Activated T-cell treated with anti-CD3 and anti-CD28 coated beads for 24 hours (primary cell): Measurements from ENCODE around the gene SBNO1.
A peak's percentile ranks its signal among the peaks of the same experiment; 100 is the strongest.
"Not testable (repeated sequence)": the region's sequence is repeated elsewhere in the genome, so short reads cannot be mapped to it uniquely, and the experiment has no call there.

ENCODE experiments used
- DNase-seq: peaks from one replicate; pipeline ENCODE4 v3.0.0-alpha.2; 2020; ENCODE audit warnings: low read depth

The SBNO1 gene

DNA sequence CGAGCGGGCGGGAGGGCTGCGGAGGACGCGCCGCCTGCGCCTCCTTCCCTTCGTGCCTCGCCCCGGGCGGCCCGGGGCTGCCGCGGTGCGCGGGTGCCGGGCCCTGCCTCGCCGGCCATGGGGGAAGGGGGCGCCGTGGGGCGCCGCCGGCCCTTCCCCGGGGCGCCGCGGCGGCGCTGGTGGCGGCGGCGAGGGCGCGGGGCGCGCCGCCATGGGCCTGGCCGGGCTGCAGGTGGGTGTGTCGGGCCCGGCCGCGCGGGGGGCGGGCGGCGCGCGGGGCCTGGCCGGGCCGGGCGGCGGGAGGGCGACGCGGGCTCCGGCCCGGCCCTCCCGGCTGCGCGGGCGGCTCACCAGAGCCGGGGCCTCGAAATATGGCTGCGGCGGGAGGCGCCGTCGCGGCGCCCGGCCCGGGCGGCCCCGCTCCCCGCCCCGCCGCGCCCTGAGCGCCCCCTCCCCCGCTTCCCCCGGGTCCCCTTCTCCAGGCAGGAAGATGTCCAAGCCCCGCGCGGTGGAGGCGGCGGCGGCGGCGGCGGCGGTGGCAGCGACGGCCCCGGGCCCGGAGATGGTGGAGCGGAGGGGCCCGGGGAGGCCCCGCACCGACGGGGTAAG lies 24.4 kb upstream of the SBNO1 start:
- DNase-seq: no peak

DNA sequence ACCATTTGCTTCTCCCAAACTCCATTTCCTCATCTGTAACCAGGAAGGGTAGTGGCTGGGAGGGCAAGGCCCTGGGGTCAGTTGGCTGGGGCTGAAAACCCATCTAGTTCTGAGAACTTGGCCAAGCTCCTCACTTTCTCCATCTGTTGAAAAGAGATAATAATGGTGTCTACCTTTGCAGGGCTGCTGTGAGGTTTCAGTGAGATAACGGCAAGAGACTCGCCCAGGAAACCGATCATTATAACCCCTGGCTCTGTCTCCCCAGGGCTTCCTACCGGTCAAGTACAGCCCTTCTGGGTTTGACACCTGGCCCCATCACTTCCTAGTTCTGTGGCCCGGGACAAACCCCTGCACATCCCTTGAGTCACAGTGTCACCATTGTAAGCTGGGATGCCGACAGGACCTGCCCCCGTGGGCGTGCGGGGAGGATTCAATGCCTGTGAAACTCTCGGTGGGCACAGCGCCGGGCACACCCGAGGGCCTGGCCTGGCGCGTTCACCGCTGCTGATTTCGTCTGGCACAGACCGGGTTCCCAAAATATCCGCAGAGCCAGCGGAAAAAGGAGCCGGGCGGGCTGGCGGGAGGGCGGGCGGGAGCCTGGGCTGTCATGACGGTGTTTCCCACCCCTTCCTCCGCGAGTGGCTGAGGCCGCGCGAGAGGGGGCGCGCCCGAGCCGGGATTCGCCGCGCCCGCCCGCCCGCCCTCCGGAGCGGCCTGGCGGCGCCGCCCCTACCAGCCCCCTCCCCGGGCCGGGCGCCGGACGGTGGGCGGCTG lies 23.7 kb upstream of the SBNO1 start:
- peak; percentile 57 for DNase-seq

DNA sequence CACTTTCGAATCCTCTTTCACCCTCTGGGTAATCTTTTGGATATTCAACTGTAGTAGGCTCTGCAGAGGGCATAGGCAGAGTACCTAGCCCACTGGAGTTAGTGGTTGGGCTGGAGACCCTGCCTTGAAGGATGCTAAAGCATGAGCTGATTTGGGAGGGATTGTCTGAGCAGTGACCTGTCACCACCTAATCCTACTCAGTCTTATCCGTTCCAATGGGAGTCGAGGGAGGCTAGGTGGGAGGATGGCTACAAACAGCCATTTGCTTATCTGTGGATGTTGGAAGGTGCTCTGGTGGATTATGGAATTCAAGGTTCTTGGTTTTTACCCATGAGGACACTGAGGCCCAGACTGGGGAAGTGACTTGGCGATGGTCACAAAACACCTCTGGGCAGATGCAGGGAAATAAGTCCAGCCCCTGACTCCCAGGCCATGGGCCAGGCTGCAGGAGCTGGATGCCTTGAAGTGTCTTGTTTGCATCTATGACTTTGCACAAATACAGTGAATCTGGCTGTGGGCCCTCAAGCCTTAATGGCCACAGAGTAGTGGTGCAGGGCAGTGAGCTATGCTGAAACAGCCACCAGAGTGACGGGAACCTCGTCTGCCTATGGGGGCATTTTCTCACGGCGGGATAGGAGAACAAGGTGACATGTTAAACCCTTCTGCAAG lies 23.0 kb upstream of the SBNO1 start:
- no peak for DNase-seq

DNA sequence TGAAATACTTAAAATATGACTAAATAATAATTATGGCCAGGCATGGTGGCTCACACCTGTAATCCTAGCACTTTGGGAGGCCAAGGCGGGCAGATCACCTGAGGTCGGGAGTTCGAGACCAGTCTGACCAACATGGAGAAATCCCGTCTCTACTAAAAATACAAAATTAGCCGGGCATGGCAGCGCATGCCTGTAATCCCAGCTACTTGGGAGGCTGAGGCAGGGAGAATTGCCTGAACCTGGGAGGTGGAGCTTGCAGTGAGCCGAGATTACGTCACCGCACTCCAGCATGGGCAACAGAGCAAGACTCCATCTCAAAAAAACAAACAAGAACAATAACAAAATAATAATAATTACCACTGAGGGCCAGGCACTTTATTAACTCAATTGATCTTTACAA lies 20.9 kb upstream of the SBNO1 start:
- DNase-seq: not testable (repeated sequence)

DNA sequence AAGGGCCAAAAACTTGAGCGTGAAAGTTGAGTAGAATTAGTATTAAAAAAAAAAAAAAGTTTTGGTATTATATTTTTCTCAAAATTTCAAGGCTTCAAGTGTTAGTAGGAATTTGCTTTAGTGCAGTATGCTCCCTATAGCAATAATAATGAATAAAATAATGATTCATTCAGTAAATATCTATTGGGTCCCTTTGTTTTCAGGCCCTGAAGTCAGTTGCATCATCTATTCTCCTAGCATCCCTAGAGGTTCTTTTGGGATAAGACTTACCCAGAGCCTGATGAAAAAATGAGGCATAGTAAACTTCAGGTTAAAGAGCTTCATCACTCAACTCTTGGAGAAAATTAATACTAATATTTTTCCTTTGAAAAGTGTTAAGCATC lies 20.3 kb upstream of the SBNO1 start:
- DNase-seq: no peak

DNA sequence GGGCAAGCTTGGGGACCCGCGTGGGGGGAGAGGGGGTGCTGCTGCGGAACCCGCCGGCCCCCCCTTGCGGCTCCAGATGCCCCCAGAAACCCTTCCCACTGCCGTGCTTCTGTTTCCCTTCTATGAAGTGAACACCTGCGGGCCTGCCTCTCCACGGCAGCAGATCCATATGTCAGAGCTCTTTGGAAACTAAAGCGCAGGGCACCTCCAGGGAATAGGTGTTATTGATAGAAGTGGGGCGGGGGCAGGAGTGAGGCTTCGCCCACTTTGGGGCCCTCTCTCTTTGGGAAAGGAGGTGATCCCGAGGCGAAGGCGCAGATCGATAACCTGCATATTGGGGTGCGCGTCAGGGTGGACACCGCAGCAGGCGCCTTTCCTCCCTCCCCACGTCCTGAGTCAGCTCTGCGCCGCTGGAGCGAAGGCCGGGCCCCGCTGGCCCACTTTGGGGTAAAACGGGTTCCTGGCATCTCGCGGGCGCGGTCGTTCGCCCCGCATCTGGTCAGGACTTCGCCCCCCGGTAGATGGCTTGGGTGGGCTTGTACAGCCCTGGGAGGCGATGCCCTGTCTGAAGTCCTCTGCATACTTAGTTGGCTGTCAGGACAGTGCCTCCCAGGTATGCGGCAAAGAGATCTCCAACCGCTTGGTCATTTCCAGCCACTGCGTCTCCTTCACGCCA lies 19.8 kb upstream of the SBNO1 start:
- DNase-seq: no peak

DNA sequence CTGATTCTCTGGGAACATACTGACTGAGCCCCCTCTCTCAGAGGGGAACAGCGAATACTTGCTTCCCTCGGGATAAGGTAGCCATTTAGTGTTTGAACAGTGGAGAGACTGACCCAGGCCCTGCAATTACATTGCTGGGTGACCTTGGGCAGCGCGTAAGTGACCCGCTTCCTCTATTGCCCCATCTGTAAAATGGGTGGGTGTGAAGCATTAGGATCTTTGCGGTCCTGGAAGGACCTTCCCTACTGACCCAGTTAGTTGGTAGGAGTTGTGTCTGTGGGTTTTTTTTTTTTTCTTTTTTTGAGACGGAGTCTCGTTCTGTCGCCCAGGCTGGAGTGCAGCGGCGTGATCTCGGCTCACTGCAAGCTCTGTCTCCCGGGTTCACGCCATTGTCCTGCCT lies 18.0 kb upstream of the SBNO1 start:
- DNase-seq: no peak

DNA sequence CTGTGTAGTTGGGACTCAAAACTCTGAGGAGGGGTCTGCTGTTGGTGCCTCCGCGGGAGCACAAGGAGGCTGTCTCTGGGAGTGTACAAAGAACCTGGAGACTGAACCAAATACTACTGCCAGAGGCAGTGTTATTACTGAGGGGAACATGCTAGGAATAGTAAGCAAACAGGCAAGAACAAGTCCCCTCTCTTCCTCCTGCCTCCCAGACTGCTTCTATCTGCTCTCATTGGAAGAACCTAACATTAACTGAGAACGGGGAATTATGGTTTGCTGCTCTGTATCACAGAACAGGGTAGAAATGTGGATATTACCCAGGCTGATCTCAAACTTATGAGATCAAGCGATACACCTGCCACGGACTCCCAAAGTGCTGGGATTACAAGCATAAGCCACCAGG lies 14.7 kb upstream of the SBNO1 start:
- no peak for DNase-seq

DNA sequence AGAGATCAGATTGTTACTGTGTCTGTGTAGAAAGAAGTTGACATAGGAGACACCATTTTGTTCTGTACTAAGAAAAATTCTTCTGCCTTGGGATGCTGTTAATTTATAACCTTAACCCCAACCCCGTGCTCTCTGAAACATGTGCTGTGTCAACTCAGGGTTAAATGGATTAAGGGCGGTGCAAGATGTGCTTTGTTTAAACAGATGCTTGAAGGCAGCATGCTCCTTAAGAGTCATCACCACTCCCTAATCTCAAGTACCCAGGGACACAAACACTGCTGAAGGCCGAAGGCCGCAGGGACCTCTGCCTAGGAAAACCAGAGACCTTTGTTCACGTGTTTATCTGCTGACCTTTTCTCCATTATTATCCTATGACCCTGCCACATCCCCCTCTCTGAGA lies 7.8 kb upstream of the SBNO1 start:
- DNase-seq: not testable (repeated sequence)

DNA sequence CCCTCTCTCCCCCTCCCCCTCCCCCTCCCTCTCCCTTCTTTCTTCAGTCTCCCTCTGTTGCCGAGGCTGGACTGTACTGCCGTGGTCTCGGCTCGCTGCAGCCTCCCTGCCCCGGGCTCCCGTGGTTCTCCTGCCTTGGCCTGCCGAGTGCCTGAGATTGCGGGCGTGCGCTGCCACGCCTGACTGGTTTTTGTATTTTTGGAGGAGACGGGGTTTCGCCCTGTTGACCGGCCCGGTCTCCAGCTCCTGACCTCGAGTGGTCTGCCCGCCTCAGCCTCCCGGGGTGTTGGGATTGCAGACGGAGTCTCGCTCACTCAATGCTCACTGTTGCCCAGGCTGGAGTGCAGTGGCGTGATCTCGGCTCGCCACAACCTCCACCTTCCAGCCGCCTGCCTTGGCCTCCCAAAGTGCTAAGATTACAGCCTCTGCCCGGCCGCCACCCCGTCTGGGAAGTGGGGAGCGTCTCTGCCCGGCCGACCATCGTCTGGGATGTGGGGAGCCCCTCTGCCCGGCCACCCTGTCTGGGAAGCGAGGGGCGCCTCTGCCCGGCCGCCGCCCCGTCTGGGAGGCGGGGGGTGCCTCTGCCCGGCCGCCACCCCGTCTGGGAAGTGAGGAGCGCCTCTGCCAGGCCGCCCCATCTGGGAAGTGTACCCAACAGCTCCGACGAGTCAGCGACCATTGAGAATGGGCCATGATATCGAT lies 7.2 kb upstream of the SBNO1 start:
- not testable (repeated sequence) for DNase-seq

DNA sequence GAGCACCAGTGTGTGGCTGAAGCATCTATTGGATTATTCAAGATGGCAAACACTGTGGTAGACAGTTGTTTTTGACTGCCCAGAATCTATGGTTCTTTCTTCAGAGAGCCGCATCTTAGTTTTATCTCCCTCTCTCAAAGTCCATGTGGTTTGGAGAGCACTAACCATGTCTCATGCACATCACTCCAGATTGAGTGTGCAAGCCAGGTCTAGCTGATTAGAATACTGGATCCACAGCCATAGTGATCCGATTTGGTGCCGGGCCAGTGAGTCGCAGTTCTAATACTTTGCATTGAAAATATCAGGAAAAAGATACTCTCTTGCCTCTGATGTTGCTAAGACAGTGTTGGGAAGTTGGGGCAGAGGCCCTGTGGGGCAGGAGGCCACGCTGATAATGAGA lies 4.6 kb upstream of the SBNO1 start:
- DNase-seq: no peak

DNA sequence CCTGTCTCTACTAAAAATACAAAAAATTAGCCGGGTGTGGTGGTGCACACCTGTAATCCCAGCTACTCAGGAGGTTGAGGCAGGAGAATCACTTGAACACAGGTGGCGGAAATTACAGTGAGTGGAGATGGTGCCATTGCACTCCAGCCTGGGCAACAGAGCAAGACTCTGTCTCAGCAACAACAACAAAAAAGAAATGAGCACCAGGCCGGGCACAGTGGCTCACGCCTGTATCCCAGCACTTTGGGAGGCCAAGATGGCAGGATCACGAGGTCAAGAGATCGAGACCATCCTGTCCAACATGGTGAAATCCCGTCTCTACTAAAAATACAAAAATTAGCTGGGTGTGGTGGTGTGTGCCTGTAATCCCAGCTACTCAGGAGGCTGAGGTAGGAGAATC lies 3.8 kb upstream of the SBNO1 start:
- not testable (repeated sequence) for DNase-seq

DNA sequence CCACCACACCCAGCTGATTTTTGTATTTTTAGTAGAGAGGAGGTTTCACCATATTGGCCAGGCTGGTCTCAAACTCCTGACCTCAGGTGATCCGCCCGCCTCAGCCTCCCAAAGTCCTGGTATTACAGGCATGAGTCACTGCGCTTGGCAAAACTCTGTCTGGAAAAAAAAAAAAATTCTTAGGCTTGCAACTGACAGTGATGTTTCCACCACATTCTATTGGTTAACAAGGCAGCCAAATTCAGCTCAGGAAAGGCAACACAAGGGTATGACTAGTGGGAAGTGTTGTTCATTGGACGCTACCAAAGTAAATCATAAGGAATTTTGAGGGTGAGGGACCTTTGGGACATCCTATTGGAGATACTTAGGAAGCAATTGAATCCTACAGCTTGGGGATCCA lies 2.9 kb upstream of the SBNO1 start:
- no peak for DNase-seq

DNA sequence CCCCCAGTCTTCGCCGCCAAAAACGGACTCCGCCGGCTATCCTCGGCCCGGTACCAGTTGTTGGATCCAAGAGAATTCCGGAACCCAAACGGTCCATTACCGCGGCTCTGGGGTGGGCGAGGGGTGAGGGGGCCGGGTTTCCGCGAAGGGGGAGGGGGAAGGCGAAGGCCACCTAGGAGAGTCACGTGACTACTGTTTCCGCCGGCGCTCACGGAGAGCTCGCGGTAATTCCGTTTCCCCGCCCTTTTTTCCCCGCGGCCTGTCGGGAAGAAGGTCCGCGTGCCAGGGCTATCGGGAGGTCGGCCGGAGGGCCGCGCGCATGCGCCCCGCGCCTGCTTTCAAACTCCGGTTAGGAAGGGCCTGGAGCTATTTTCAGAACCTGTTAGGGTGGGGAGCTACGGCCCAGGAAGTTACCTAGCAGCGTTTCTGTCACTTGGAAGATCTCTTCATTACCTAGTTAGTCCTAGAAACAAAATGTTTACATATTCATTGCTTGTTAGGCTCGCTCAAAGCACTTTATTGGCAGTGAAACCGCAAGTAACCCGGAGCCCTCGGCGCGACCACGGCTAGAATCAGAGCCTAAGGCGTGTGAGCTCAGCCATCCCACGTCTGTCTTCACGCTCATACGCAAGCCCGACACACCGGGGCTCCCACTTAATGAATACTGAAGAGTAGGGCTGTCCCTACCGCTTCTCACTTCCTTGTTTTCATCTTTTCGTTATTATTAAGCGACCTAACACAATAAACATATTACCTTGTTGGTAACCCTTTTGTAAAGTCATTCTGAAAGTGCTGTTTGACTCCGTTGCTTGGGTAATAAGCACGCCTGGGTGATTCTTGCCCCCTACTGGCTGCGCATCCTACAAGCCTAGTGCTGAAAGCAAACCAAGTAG lies 624 bp upstream of the SBNO1 start:
- DNase-seq: peak; percentile 96

DNA sequence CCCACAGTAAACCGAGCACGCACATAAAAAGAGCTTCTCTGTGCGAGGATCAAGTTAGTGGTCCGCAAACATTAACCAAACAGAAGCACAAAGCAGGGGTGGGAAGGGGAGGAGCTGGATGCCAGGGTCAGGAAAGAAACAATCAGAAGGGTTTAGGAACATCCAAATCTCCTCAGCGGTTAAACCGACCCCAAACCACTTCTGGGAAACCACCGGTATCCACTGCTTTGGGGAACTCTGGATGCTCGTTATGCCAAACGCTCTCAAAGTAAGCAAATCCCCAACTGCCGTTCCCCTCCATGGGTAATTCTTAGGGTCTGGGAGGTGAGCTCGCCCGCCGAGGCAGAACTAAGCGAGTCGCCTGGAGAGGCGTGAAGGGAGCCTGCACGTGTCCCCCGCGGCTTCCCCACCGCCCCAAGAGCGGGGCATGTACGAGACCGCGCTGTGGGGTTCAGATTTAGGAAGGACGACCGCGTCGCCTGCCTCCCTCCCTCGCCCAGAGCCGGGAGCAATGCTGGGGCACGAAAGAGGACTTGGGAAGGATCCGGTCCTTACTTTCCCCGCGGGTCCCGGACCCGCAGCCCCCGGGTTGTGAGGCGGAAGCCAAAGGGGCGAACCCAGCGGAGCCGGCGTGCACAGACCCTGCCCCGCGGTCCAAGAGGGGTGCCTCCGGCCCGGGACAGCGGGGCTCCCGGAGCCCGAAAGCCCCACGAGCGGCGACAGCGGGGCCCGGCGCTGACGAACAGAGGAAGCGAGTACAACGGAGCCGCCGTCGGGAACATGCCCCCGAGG lies 711 bp downstream of the SBNO1 start:
- peak; percentile 16 for DNase-seq

DNA sequence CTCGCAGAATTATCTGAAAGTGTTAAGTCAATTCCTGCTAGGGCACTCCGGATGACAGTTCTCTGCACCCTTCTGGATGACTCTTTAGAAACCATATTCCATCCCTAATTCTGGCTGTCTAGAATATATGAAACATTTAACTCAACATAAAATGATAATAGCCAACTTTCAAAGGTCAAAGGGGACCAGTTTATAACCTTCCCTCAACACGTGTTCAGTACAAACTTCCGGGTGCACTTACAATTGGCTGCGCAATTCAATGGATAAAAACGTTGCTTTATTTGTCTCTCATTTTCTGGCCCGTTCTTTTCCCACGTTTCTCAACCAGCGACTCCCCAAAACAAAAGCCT lies 1.3 kb downstream of the SBNO1 start:
- DNase-seq: no peak

DNA sequence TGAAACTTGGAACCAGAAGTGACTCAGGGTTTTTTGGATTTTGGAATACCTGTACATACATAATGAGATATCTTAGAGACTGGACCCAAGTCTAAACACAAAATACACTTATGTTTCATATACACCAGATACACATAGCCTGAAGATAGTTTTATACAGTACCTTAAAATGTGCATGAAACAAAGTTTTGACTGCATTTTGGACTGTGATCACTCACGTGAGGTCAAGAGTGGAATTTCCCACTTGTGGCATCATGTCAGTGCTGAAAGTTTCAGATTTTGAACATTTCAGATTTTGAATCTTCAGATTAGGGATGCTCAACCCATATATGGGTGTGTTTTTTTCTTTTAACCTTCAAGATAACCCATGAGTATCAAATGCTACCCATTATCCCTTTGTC lies 6.6 kb downstream of the SBNO1 start:
- DNase-seq: no peak

DNA sequence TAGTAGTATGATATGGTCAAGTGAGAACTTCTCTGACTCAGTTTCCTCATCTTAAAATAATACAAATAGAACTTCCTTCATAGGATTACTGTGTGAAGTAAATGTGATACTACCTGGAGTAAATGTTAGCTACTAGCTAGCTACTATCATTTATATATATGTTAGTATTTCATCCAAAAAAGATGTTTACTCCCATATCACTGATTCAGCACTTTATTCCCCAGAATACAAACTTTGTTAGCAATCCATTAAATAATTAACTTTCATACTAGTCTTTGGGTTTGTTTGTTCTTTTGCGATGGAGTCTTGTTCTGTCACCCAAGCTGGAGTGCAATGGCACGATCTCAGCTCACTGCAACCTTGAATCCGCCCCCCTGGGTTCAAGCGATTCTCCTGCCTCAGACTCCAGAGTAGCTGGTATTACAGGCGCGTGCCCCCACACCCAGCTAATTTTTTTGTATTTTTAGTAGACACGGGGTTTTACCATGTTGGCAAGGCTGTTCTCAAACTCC lies 8.4 kb downstream of the SBNO1 start:
- no peak for DNase-seq

DNA sequence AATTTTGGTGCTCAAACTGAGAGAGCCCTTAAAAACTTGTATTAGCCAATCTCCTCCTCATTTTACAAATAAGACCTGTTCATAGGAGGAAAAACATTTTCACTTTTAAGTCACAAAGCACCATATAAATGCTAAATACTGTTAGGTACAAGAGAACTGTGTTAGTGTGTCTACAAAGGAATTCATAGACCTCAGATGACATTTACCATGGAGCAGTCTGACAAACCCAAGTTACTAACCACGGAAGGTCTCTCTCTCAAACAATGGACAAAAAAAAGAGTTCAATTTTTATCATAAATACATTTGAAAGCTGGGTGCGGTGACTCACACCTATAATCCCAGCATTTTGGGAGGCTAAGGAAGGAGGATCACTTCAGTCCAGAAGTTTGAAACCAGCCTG lies 10.0 kb downstream of the SBNO1 start:
- no peak for DNase-seq

DNA sequence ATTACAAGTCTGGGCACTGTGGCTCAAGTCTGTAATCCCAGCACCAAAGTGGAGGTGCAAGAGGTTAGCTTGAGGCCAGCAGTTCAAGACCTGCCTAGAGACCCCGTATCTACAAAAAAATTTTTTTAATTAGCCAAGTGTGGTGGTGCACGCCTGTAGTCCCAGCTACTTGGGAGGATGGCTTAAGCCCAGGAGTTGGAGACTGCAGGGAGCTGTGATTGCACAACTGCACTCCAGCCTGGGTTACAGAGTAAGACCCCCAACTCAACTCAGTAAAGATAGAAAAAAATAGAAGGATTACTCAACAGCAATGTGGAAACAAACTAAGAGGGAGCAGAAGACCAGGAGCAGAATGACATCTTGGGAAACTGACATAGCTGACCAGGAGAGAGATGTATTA lies 13.3 kb downstream of the SBNO1 start:
- no peak for DNase-seq
